Measurements from ENCODE around the gene SLC35G1. TPM values are rescaled to one million over a fixed set of nuclear protein-coding genes. Genes with fewer than 3 reads are reported as not detected.

Gene SLC35G1
- total RNA-seq, 2 donors from 2014 or later, result 11.3 to 14.2 TPM

DNA sequence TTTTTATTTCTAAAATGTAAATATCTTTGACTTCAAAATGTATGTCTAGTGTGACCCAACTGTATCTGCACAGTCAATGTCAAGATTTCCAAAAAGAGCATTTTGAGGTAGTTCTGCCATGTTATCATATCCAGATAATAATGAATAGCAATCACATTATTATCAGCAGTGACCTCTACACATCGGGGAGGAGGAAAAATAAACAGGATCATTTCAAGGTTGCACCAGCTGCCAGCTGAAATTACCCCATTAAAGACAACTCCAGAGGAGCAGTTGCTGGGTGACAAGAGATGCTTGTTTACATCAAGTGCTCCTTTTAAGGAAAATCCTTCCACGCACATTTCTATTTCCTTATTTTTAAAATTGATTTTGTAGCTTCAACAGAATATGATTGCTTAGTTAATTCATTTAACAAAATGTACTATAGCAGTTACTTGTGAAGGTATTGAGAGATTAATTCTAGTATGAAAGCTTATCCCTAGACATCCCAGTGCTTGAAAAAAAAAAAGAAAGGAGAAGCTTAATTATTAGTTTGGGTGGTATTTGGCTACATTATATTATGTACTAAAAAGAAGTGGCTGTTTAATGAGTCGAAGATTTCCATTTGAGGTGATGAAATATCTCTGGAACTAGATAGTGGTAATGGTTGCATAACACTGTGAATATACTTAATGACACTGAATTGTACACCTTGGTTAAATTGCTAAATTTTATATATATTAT, 19.3 kb upstream of the SLC35G1 start:
- Mint-ChIP-seq H3K4me1 (peaks cover 5% of the 10 kb centered on the region), H3K4me3 (no peak overlapping the region), H3K9me3 (no peaks in the 10 kb centered on the region), H3K27ac (no peak overlapping the region), H3K27me3 (ENCODE audit: insufficient read depth) (peaks cover 7% of the 10 kb centered on the region), H3K36me3 (ENCODE audit: low read depth) (no peaks in the 10 kb centered on the region)
- H3K36me3 ChIP-seq (ENCODE audit: control insufficient read depth, insufficient read depth, low read length), result no peaks in the 10 kb centered on the region
- TF ChIP-seq, protein P1, sequence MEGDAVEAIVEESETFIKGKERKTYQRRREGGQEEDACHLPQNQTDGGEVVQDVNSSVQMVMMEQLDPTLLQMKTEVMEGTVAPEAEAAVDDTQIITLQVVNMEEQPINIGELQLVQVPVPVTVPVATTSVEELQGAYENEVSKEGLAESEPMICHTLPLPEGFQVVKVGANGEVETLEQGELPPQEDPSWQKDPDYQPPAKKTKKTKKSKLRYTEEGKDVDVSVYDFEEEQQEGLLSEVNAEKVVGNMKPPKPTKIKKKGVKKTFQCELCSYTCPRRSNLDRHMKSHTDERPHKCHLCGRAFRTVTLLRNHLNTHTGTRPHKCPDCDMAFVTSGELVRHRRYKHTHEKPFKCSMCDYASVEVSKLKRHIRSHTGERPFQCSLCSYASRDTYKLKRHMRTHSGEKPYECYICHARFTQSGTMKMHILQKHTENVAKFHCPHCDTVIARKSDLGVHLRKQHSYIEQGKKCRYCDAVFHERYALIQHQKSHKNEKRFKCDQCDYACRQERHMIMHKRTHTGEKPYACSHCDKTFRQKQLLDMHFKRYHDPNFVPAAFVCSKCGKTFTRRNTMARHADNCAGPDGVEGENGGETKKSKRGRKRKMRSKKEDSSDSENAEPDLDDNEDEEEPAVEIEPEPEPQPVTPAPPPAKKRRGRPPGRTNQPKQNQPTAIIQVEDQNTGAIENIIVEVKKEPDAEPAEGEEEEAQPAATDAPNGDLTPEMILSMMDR (conservative IDR thresholded peaks at IDR 0.05), result no peak
- H3K9ac ChIP-seq (ENCODE audit: extremely low read depth, low read length, poor library complexity, severe bottlenecking), result no peak overlapping the region
- no peak overlapping the region for H3K27ac ChIP-seq (ENCODE audit: low read depth, low read length)
- H3K4me3 ChIP-seq (ENCODE audit: low read length), result no peak overlapping the region
- H3K4me1 ChIP-seq (ENCODE audit: control insufficient read depth, insufficient read depth, low read length), result peaks cover 5% of the 10 kb centered on the region
- no peaks in the 10 kb centered on the region for H3K9me3 ChIP-seq (ENCODE audit: control insufficient read depth, low read length)
- DNase-seq, result no peak
- no peaks in the 10 kb centered on the region for H3K27me3 ChIP-seq (ENCODE audit: control insufficient read depth, insufficient read depth, low read length, poor library complexity, severe bottlenecking)
- WGBS, 2 experiments (ENCODE audit: insufficient coverage in 1 of 2, insufficient read length in 1 of 2), result 92 to 97% methylated on average over 2 of the region's 3 CpGs

DNA sequence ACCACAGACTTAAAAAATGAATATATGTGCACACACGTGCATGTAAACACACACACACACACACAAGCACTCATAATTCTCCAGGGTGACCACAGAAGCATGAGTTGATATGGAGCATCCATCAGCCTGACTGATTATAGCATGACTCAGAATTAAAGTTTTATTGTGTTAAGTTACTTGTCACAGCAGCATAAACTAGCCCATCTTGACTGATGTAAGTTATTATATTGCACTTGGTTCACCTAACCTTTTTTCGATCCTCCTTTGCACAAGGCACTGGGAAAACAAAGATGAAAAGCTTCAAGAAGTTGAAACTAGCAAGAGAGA, 18.8 kb upstream of the SLC35G1 start:
- H3K4me3 ChIP-seq (ENCODE audit: low read length), result no peak overlapping the region
- no peak overlapping the region for H3K27ac ChIP-seq (ENCODE audit: low read depth, low read length)
- no peak for DNase-seq
- H3K9me3 ChIP-seq (ENCODE audit: control insufficient read depth, low read length), result no peaks in the 10 kb centered on the region
- peaks cover 5% of the 10 kb centered on the region for H3K4me1 Mint-ChIP-seq
- no peak overlapping the region for H3K9ac ChIP-seq (ENCODE audit: extremely low read depth, low read length, poor library complexity, severe bottlenecking)
- TF ChIP-seq, protein P1 (conservative IDR thresholded peaks at IDR 0.05), result no peak
- no peaks in the 10 kb centered on the region for H3K27me3 ChIP-seq (ENCODE audit: control insufficient read depth, insufficient read depth, low read length, poor library complexity, severe bottlenecking)
- WGBS, 2 experiments (ENCODE audit: insufficient coverage in 1 of 2, insufficient read length in 1 of 2), result 89 to 100% methylated on average over 2 of the region's 2 CpGs
- H3K36me3 Mint-ChIP-seq (ENCODE audit: low read depth), result no peaks in the 10 kb centered on the region
- H3K27ac Mint-ChIP-seq, result no peak overlapping the region
- peaks cover 5% of the 10 kb centered on the region for H3K4me1 ChIP-seq (ENCODE audit: control insufficient read depth, insufficient read depth, low read length)
- no peaks in the 10 kb centered on the region for H3K9me3 Mint-ChIP-seq
- peaks cover 7% of the 10 kb centered on the region for H3K27me3 Mint-ChIP-seq (ENCODE audit: insufficient read depth)
- H3K36me3 ChIP-seq (ENCODE audit: control insufficient read depth, insufficient read depth, low read length), result no peaks in the 10 kb centered on the region
- H3K4me3 Mint-ChIP-seq, result no peak overlapping the region

DNA sequence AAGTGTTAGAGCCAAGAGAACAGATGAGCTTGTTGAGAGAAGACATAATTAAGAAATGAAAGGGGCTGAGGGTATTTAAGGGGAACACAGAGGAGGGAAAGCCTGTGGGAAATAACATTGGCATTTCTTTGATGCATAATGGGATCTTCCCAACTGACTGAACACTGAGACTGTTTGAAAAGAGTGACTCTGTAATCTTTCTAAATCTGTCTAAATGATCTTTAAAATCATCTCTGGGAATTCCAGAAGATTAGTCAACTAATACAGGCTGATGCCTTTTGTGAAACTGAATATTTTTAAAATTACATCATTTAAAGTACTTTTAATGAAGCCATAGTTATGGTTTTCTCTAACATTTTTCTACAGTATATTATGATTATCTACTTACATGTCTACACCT, 17.4 kb upstream of the SLC35G1 start:
- no peaks in the 10 kb centered on the region for H3K36me3 Mint-ChIP-seq (ENCODE audit: low read depth)
- DNase-seq, result no peak
- H3K27ac Mint-ChIP-seq, result no peak overlapping the region
- Histone ChIP-seq H3K9ac (ENCODE audit: extremely low read depth, low read length, poor library complexity, severe bottlenecking) (no peak overlapping the region), H3K27me3 (ENCODE audit: control insufficient read depth, insufficient read depth, low read length, poor library complexity, severe bottlenecking) (no peaks in the 10 kb centered on the region), H3K4me3 (ENCODE audit: low read length) (no peak overlapping the region), H3K9me3 (ENCODE audit: control insufficient read depth, low read length) (no peaks in the 10 kb centered on the region), H3K27ac (ENCODE audit: low read depth, low read length) (no peak overlapping the region), H3K36me3 (ENCODE audit: control insufficient read depth, insufficient read depth, low read length) (no peaks in the 10 kb centered on the region), H3K4me1 (ENCODE audit: control insufficient read depth, insufficient read depth, low read length) (peaks cover 5% of the 10 kb centered on the region)
- H3K27me3 Mint-ChIP-seq (ENCODE audit: insufficient read depth), result peaks cover 6% of the 10 kb centered on the region
- peaks cover 5% of the 10 kb centered on the region for H3K4me1 Mint-ChIP-seq
- TF ChIP-seq, protein P1 (conservative IDR thresholded peaks at IDR 0.05), result no peak
- no peak overlapping the region for H3K4me3 Mint-ChIP-seq
- H3K9me3 Mint-ChIP-seq, result no peaks in the 10 kb centered on the region
